Measurements from ENCODE around the gene MAN2B2. TPM values are rescaled to one million over a fixed set of nuclear protein-coding genes. Genes with fewer than 3 reads are reported as not detected.

MAN2B2 gene
- total and polyA plus RNA-seq, 10 donors: 7.9 to 40.3 (median 31.8) TPM

DNA sequence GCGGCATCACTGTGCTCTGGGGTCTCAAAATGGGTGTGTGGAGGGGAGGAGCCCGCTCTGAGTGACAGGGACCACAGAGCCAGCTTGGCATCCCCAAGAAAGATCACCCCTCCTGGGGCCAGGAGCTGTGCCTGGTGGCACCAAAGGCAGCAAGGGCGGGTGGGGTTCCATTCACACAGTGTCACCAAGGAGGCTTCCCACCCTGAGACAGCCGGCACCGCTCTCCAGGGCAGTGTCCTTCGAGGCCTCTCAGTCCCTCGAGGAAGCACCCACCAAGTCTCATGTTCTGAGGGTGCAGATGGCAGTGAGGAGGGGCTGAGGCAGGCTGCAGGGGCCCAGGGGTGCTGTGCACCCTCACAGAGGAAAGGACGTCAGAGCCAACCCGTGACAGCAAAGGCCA, 44.0 kb upstream of the MAN2B2 start:
- WGBS, 5 donors: 11 to 67% (median 58%) methylated on average over 2 to 9 of the region's 9 CpGs

DNA sequence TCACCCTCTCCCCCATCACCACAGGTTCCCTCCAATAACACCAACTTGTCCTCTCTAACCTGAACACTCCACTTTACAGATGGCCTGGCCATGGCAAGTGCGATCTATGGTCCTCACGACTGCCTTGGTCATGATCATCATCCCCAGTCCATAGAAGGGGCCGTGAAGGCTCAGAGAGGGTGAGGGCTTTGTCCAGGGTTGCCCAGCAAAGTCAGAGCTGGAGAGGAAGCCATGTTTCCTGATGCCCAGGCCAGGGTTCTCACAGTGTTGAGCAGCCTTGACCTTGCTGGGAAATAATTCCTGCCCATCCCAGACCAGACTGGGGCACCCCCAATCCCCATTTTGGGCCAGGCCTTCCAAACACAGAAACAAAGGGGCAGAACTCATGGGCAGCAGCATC, 42.9 kb upstream of the MAN2B2 start:
- Histone ChIP-seq H3K36me3 (no peaks in the 10 kb centered on the region), H3K27ac (no peak overlapping the region), H3K9me3 (no peaks in the 10 kb centered on the region), H3K27me3 (replicated peaks in 1 of 7) (peaks cover 0 to 40% (median 0%) of the 10 kb centered on the region in 7 donors), H3K4me3 (no peak overlapping the region), H3K4me1 (no peaks in the 10 kb centered on the region)
- peak; percentile 37 for DNase-seq
- intact Hi-C loops (cut with DNase I; ENCODE audit: low total_unique reads): no loop called here
- TF ChIP-seq POLR2A (IDR thresholded peaks at IDR 0.05) (no peak), POLR2AphosphoS5 (IDR thresholded peaks at IDR 0.05) (no peak)
- TF ChIP-seq, protein P1, sequence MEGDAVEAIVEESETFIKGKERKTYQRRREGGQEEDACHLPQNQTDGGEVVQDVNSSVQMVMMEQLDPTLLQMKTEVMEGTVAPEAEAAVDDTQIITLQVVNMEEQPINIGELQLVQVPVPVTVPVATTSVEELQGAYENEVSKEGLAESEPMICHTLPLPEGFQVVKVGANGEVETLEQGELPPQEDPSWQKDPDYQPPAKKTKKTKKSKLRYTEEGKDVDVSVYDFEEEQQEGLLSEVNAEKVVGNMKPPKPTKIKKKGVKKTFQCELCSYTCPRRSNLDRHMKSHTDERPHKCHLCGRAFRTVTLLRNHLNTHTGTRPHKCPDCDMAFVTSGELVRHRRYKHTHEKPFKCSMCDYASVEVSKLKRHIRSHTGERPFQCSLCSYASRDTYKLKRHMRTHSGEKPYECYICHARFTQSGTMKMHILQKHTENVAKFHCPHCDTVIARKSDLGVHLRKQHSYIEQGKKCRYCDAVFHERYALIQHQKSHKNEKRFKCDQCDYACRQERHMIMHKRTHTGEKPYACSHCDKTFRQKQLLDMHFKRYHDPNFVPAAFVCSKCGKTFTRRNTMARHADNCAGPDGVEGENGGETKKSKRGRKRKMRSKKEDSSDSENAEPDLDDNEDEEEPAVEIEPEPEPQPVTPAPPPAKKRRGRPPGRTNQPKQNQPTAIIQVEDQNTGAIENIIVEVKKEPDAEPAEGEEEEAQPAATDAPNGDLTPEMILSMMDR (IDR thresholded peaks at IDR 0.05 in 8 of 11, conservative IDR thresholded peaks at IDR 0.05 in 3 of 11): no peak
- 55 to 85% (median 74%) methylated on average over 3 of the region's 3 CpGs for WGBS, 5 donors

More for the DNA sequence above, 44.0 kb upstream of the MAN2B2 start:
- TF ChIP-seq POLR2A (IDR thresholded peaks at IDR 0.05) (no peak), POLR2AphosphoS5 (IDR thresholded peaks at IDR 0.05) (no peak)
- TF ChIP-seq, protein P1 (IDR thresholded peaks at IDR 0.05 in 8 of 11, conservative IDR thresholded peaks at IDR 0.05 in 3 of 11): no peak
- Histone ChIP-seq H3K36me3 (no peaks in the 10 kb centered on the region), H3K27ac (no peak overlapping the region), H3K4me3 (no peak overlapping the region), H3K4me1 (no peaks in the 10 kb centered on the region), H3K9me3 (no peaks in the 10 kb centered on the region), H3K27me3 (replicated peaks in 1 of 7) (peaks cover 0 to 41% (median 0%) of the 10 kb centered on the region in 7 donors)
- intact Hi-C loops (cut with DNase I; ENCODE audit: low total_unique reads): no loop called here
- no peak for DNase-seq

DNA sequence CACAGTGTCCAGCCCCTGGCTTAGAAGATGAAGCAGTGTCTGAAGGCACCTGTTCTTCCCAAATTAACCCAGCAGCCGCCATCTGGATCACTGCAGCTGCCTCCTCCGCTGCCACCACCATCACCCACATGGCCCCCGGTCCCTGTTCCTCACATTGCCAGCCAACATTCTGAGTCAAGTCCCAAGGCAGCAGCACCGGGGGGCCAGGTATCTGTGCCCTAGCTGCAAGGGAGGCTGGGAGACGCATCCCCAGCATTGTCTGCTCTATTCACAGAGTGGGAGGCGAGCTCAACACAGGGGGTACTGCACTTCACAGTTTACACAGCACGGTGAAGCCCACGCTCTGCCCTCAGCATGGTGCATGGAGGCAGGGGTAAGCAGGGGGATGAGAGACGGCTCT, 42.3 kb upstream of the MAN2B2 start:
- H3K9me3 ChIP-seq: no peaks in the 10 kb centered on the region
- no peak overlapping the region for H3K27ac ChIP-seq
- intact Hi-C loops (cut with DNase I; ENCODE audit: low total_unique reads): no loop called here
- H3K4me3 ChIP-seq: no peak overlapping the region
- TF ChIP-seq, protein P1 (IDR thresholded peaks at IDR 0.05 in 8 of 11, conservative IDR thresholded peaks at IDR 0.05 in 3 of 11): no peak
- TF ChIP-seq POLR2AphosphoS5 (IDR thresholded peaks at IDR 0.05) (no peak), POLR2A (IDR thresholded peaks at IDR 0.05) (no peak)
- no peaks in the 10 kb centered on the region for H3K36me3 ChIP-seq
- DNase-seq: peak; percentile 59
- peaks cover 0 to 42% (median 0%) of the 10 kb centered on the region in 7 donors for H3K27me3 ChIP-seq (replicated peaks in 1 of 7)
- 73 to 87% (median 78%) methylated on average over 9 of the region's 9 CpGs for WGBS, 5 donors
- no peaks in the 10 kb centered on the region for H3K4me1 ChIP-seq

DNA sequence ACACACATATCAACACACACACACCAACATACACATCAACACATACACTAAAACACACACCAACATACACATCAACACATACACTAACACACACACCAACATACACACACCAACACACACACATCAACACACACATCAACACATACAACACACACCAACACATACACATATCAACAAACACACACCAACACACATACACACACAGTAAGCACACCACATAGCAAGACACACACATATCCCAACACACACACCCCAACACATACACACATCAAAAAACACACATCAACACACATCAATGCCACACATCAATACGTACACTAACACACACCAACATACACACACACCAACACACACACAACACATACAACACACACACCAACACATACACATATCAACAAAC, 40.9 kb upstream of the MAN2B2 start:
- Histone ChIP-seq H3K9me3 (no peaks in the 10 kb centered on the region), H3K27ac (no peak overlapping the region), H3K4me3 (no peak overlapping the region), H3K4me1 (no peaks in the 10 kb centered on the region), H3K27me3 (replicated peaks in 1 of 7) (peaks cover 0 to 54% (median 0%) of the 10 kb centered on the region in 7 donors), H3K36me3 (no peaks in the 10 kb centered on the region)
- 0 to 100% (median 93%) methylated on average over 1 of the region's 1 CpG for WGBS, 5 donors
- DNase-seq: no peak
- intact Hi-C loops (cut with DNase I; ENCODE audit: low total_unique reads): no loop called here
- TF ChIP-seq POLR2A (IDR thresholded peaks at IDR 0.05): no peak
- TF ChIP-seq, protein P1 (IDR thresholded peaks at IDR 0.05 in 8 of 11, conservative IDR thresholded peaks at IDR 0.05 in 3 of 11): no peak
- TF ChIP-seq POLR2AphosphoS5 (IDR thresholded peaks at IDR 0.05): no peak
